Measurements from ENCODE around the gene MORC1. TPM values are rescaled to one million over a fixed set of nuclear protein-coding genes. Genes with fewer than 3 reads are reported as not detected.

Gene MORC1
- total RNA-seq, 2 experiments from 2014 or later = not detected

DNA sequence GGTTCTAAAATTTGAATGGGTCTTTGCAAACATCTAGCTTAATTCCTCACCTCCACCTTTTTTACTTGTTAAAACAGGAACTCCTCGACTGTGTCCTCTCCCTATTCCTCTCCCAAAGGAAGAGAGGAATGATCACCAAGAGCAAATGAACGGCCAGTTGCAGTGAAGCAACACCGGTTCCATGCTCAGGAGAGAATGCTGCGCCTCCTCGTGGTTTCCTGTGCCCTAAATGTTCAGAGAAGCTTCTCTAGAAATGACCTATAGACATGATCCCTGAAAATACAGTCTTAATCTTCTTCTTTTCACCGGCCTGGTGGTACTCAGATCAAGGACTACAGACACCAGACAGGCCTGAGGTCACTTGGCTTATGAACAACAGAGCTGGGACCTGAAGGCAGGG lies 99.1 kb downstream of the MORC1 start:
- Mint-ChIP-seq H3K4me1 (ENCODE audit: low read depth) (no peaks in the 10 kb centered on the region), H3K27ac (no peak overlapping the region), H3K4me3 (no peak overlapping the region), H3K27me3 (ENCODE audit: low read depth) (no peaks in the 10 kb centered on the region), H3K36me3 (ENCODE audit: low read depth) (no peaks in the 10 kb centered on the region), H3K9me3 (no peaks in the 10 kb centered on the region)
- DNase-seq = no peak
- CTCF ChIA-PET = interaction anchor here (0.6 to 1.1 kb wide), 2 partner anchors 42 to 54 kb away, joined by 3 read pairs; no protein-coding TSS in a partner anchor
- intact Hi-C loops (cut with micrococcal nuclease) = no loop called here

DNA sequence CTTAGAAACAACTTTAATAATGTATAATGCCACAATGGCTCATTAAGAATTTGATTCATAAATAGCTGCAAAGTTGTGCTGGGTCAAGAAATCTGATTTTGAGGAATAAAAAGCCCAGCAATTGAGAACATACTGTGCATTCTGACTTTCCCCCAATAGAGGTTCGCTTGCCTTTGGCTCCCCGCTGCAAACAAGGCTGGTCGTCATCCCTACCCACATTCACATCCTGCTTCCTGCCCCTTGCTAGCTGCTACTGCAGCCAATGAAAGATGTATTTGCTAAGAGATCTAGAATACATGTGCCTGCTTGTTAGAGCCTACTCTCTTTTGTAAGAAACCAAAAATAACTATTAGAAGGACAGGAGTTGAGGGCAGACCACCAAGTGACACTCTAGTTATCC lies 112.5 kb downstream of the MORC1 start:
- CTCF ChIA-PET = interaction anchor here (0.8 kb wide), 1 partner anchor 18 kb away, joined by 3 read pairs; no protein-coding TSS in a partner anchor
- no peak overlapping the region for H3K4me3 Mint-ChIP-seq
- intact Hi-C loops (cut with micrococcal nuclease) = no loop called here
- H3K9me3 Mint-ChIP-seq = no peaks in the 10 kb centered on the region
- H3K27ac Mint-ChIP-seq = no peak overlapping the region
- H3K4me1 Mint-ChIP-seq (ENCODE audit: low read depth) = no peaks in the 10 kb centered on the region
- no peaks in the 10 kb centered on the region for H3K27me3 Mint-ChIP-seq (ENCODE audit: low read depth)
- no peaks in the 10 kb centered on the region for H3K36me3 Mint-ChIP-seq (ENCODE audit: low read depth)
- no peak for DNase-seq

DNA sequence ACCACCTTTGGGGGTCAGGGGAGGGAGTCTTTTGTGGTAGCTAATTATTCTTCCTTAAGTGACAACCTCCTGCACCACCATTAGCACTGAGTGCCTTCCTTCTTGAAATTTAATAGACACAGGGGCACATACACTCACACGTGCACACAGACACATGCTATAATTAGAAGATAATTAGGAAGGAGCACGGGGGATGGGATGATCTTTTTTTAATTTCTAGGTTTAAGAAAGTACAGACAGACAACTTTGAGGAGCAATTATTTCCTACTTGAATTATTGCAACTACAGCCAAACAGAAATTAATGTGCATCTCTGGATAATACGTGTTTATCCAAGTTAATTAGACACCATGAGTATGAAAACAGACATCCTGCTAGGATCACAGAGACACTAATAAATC lies 119.5 kb downstream of the MORC1 start:
- Mint-ChIP-seq H3K27me3 (ENCODE audit: low read depth) (peaks cover 4% of the 10 kb centered on the region), H3K9me3 (no peaks in the 10 kb centered on the region), H3K4me3 (no peak overlapping the region), H3K4me1 (ENCODE audit: low read depth) (no peaks in the 10 kb centered on the region), H3K27ac (no peak overlapping the region), H3K36me3 (ENCODE audit: low read depth) (no peaks in the 10 kb centered on the region)
- DNase-seq = no peak
- intact Hi-C loops (cut with micrococcal nuclease) = no loop called here
- CTCF ChIA-PET = interaction anchor here (1.0 kb wide), 1 partner anchor 25 kb away, joined by 4 read pairs; no protein-coding TSS in a partner anchor

DNA sequence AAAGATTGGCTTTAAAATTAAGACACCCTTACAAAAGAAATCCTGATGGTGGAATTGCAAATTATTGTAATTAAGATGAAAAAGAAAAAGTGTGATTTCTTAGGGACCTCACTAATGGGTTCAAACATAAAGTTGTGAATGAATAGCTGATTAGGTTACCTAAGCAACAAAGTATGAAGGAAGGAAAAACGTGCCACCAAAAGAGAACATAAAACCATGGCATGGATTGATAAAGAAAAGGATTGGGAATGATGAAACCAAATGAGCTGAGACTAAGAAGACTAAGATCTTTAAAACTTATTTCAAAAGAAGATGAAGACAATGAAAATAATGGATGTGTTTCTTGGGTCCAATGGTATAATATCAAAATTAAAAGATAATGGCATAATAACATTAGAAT lies 132.1 kb downstream of the MORC1 start:
- Mint-ChIP-seq H3K27ac (no peak overlapping the region), H3K27me3 (ENCODE audit: low read depth) (peaks cover 14% of the 10 kb centered on the region), H3K4me3 (no peak overlapping the region), H3K36me3 (ENCODE audit: low read depth) (no peaks in the 10 kb centered on the region), H3K4me1 (ENCODE audit: low read depth) (no peaks in the 10 kb centered on the region), H3K9me3 (peaks cover 3% of the 10 kb centered on the region)
- intact Hi-C loops (cut with micrococcal nuclease) = no loop called here
- CTCF ChIA-PET = no interaction called here
- DNase-seq = no peak

DNA sequence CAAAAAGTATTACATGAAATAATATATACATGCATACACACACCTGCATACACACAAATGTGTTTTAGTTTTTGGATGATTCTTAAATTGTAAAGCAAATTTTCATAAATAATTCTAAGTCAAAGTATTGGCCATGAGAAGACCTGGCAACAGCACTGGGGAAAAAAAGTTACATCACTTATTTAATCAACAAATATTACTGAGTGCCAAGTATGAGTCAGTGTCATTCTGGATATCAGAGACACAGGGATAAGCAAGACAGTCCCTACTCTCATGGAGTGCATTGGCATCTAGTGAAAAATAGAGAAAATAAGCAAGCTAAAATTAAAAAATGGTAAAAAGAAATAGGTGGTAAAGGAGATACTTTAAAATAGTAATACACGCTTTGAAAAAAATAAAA lies 134.9 kb downstream of the MORC1 start:
- intact Hi-C loops (cut with micrococcal nuclease) = no loop called here
- no peak for DNase-seq
- CTCF ChIA-PET = interaction anchor here (0.6 kb wide), 1 partner anchor 320 kb away, joined by 4 read pairs; no protein-coding TSS in a partner anchor
- Mint-ChIP-seq H3K9me3 (no peaks in the 10 kb centered on the region), H3K36me3 (ENCODE audit: low read depth) (no peaks in the 10 kb centered on the region), H3K4me3 (no peak overlapping the region), H3K27me3 (ENCODE audit: low read depth) (peaks cover 14% of the 10 kb centered on the region), H3K27ac (no peak overlapping the region), H3K4me1 (ENCODE audit: low read depth) (no peaks in the 10 kb centered on the region)

DNA sequence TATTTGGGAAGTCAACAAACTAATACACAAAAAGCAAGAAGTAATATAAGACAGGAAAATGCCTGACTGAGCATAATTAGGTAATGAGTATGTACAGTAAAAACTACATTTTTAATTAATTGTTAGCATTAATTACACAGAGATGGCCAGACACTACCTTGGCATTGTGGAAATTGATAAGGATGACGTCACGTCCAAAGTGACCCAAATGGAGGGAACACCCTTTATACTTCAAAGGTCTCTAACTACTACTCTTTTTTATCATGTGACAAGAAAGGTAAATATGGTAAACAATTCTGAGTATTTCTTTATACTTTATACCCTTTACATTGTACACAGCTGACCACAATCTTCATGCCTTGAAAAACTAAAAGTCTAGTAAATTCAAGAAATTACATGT lies 141.9 kb downstream of the MORC1 start:
- H3K4me3 Mint-ChIP-seq = no peak overlapping the region
- peaks cover 2% of the 10 kb centered on the region for H3K27me3 Mint-ChIP-seq (ENCODE audit: low read depth)
- no peaks in the 10 kb centered on the region for H3K9me3 Mint-ChIP-seq
- no peak for DNase-seq
- H3K27ac Mint-ChIP-seq = no peak overlapping the region
- CTCF ChIA-PET = no interaction called here
- peaks cover 3% of the 10 kb centered on the region for H3K4me1 Mint-ChIP-seq (ENCODE audit: low read depth)
- H3K36me3 Mint-ChIP-seq (ENCODE audit: low read depth) = no peaks in the 10 kb centered on the region
- intact Hi-C loops (cut with micrococcal nuclease) = no loop called here

DNA sequence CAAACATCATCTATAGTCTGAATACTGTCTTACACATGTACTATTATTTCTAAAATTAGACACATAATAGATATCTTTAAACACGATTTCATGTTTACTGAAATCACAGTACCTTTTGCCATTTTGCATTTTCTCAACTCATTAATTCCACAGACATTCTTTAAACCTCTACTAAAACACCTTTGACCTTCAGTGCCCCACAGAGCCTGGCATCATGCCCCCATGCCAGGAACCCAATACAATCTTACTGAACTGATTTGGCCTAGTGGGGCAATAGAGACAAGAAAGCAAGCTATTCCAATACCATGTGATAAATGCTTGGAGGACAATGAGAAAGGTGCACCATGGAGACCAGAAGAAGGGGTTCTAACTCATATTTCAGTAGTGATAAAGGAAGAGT lies 144.9 kb downstream of the MORC1 start:
- peaks cover 2% of the 10 kb centered on the region for H3K27me3 Mint-ChIP-seq (ENCODE audit: low read depth)
- no peaks in the 10 kb centered on the region for H3K36me3 Mint-ChIP-seq (ENCODE audit: low read depth)
- CTCF ChIA-PET = no interaction called here
- H3K27ac Mint-ChIP-seq = no peak overlapping the region
- H3K4me1 Mint-ChIP-seq (ENCODE audit: low read depth) = peaks cover 3% of the 10 kb centered on the region
- DNase-seq = no peak
- intact Hi-C loops (cut with micrococcal nuclease) = no loop called here
- no peak overlapping the region for H3K4me3 Mint-ChIP-seq
- H3K9me3 Mint-ChIP-seq = no peaks in the 10 kb centered on the region

DNA sequence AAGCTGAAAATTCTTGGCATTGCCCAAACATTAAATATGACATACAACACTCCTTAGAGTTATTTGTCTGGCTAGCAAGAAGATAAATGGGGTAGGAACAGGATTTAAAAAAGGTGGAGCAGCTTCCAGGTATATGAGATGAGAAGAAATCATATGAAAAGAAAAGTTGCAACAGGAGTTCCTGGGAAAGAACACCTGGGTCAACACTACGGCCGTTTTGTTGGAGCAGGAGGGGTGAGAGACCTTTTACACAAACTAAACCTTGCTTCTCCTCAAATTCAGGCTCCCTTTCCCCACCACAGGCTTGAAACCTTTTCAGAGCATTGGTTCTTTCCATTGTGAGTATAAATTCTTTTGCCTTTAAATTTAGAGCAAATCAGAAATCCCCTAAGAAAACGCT lies 145.5 kb downstream of the MORC1 start:
- no peak for DNase-seq
- CTCF ChIA-PET = no interaction called here
- H3K4me3 Mint-ChIP-seq = no peak overlapping the region
- peaks cover 3% of the 10 kb centered on the region for H3K4me1 Mint-ChIP-seq (ENCODE audit: low read depth)
- H3K27me3 Mint-ChIP-seq (ENCODE audit: low read depth) = peaks cover 2% of the 10 kb centered on the region
- no peaks in the 10 kb centered on the region for H3K9me3 Mint-ChIP-seq
- intact Hi-C loops (cut with micrococcal nuclease) = no loop called here
- H3K27ac Mint-ChIP-seq = no peak overlapping the region
- no peaks in the 10 kb centered on the region for H3K36me3 Mint-ChIP-seq (ENCODE audit: low read depth)

DNA sequence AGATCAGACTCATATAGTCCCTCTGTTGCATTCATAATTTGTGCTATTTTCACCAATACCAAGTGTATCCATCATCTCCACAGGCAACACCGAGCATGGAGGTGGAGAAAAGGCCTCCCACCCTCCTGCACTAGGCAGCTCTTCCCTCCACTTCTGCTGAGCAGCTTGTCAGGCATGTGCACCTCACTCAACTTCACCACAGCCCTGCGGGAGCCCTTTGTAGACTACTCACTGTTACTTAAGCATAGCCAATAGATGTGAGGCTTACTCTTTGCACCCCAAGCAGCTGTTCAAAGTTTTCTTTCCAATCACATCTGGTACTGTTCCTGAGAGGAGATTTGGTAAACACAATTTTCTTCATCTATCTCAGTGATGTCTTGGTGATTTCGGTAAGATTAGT lies 147.4 kb downstream of the MORC1 start:
- Mint-ChIP-seq H3K36me3 (ENCODE audit: low read depth) (no peaks in the 10 kb centered on the region), H3K27ac (no peak overlapping the region), H3K4me1 (ENCODE audit: low read depth) (peaks cover 3% of the 10 kb centered on the region), H3K27me3 (ENCODE audit: low read depth) (peaks cover 2% of the 10 kb centered on the region), H3K9me3 (no peaks in the 10 kb centered on the region), H3K4me3 (no peak overlapping the region)
- intact Hi-C loops (cut with micrococcal nuclease) = no loop called here
- CTCF ChIA-PET = interaction anchor here (1.6 kb wide), 1 partner anchor 54 kb away, joined by 5 read pairs; no protein-coding TSS in a partner anchor
- no peak for DNase-seq

DNA sequence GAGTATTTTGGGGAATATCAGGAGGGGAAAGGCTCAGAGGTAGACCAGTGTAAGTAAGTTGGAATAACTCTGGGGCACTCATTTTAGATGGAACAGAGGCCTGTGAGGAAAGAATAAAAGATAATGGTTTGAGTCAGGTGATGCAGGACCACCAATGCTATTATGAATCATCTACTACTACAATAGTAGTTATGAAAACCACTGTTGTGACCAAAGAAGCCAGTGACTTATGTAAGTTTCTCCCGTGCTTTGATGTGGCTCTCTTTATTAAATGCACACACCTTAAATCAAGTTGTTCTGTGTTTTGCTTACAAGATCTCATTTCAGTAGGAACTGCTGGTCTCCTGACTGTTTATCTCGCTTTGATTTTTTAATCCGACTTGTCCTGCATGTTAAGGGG lies 151.2 kb downstream of the MORC1 start:
- H3K27me3 Mint-ChIP-seq (ENCODE audit: low read depth) = peaks cover 2% of the 10 kb centered on the region
- no peaks in the 10 kb centered on the region for H3K9me3 Mint-ChIP-seq
- DNase-seq = no peak
- CTCF ChIA-PET = no interaction called here
- H3K4me1 Mint-ChIP-seq (ENCODE audit: low read depth) = peaks cover 6% of the 10 kb centered on the region
- H3K27ac Mint-ChIP-seq = no peak overlapping the region
- intact Hi-C loops (cut with micrococcal nuclease) = no loop called here
- H3K36me3 Mint-ChIP-seq (ENCODE audit: low read depth) = no peaks in the 10 kb centered on the region
- no peak overlapping the region for H3K4me3 Mint-ChIP-seq

DNA sequence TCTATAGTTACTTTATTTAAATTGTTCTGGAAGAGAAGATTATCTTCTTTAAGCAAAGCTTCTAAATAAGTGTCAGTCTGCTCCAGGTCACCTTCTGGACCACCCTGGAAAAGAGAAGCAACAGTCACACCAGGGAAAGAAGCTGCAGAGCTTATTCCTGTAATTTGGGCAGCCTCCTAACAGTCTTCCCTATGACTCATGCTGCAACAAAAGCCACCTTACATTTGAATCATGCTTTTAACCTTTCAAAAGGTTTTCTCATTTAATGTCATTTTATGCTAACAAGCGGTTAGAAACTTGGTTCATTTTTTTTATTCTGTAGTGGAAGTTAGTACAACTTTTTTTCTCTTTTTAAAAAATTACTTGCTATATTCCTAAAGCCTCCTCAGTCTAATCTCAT lies 158.9 kb downstream of the MORC1 start:
- Mint-ChIP-seq H3K27me3 (ENCODE audit: low read depth) (peaks cover 7% of the 10 kb centered on the region), H3K9me3 (no peaks in the 10 kb centered on the region), H3K27ac (no peak overlapping the region), H3K4me3 (no peak overlapping the region), H3K4me1 (ENCODE audit: low read depth) (peaks cover 3% of the 10 kb centered on the region), H3K36me3 (ENCODE audit: low read depth) (no peaks in the 10 kb centered on the region)
- CTCF ChIA-PET = interaction anchor here (1.2 kb wide), 1 partner anchor 122 kb away, joined by 5 read pairs; no protein-coding TSS in a partner anchor
- intact Hi-C loops (cut with micrococcal nuclease) = no loop called here
- DNase-seq = no peak

DNA sequence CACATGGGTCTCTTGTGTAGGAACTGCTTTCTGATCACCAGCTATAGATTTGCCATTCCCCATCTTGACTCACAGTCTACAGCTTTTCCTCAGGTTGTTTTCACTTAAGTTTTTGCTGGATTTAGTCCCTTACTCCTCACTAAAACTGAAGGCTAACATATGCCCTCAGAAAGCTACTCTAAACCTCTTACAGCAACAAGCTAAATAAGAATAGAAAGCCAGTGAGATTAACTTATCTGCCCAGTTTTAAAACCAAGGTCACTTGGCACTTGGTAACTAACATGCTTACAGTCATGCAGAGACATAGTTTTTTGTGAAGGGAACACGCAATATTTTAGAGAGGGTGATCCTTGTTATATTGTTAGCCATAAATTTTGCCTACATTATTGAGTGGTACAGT lies 164.2 kb downstream of the MORC1 start, which contains the start of gene GUCA1C:
GUCA1C (minus strand) TSS at position 180 of the 400 bp plus-strand sequence; CDS start at position 63, 117 bp downstream.
- no peaks in the 10 kb centered on the region for H3K36me3 Mint-ChIP-seq (ENCODE audit: low read depth)
- CTCF ChIA-PET = no interaction called here
- no peak within 1 kb of the TSS for H3K4me3 Mint-ChIP-seq

DNA sequence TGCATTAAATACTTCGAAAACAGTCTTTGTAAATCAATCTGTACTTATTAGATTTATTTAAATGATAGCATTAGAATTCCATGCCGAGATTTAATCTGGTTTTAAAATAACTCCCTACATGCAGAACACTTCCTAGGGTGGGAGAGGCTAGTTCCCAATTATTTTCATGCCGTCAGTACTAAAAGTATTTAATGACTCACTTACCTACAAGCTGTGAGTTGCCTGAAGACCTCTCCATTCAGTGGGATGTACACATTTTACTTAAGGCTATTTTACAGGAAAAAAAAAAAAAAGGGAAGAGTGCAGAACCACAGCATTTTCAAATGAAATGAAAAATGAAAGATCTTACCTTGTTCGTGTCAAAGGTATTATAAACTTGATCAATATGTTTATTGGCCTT lies 164.7 kb downstream of the MORC1 start:
- Mint-ChIP-seq H3K36me3 (ENCODE audit: low read depth) (no peaks in the 10 kb centered on the region), H3K9me3 (no peaks in the 10 kb centered on the region), H3K27ac (no peak overlapping the region), H3K4me1 (ENCODE audit: low read depth) (no peaks in the 10 kb centered on the region), H3K27me3 (ENCODE audit: low read depth) (peaks cover 6% of the 10 kb centered on the region), H3K4me3 (no peak overlapping the region)
- CTCF ChIA-PET = no interaction called here
- intact Hi-C loops (cut with micrococcal nuclease) = no loop called here
- no peak for DNase-seq

More for the DNA sequence above, 164.2 kb downstream of the MORC1 start, which contains the start of gene GUCA1C:
- DNase-seq = no peak
- no peaks in the 10 kb centered on the region for H3K9me3 Mint-ChIP-seq
- H3K27me3 Mint-ChIP-seq (ENCODE audit: low read depth) = peaks cover 8% of the 10 kb centered on the region
- H3K27ac Mint-ChIP-seq = no peak within 1 kb of the TSS
- no peaks in the 10 kb centered on the region for H3K4me1 Mint-ChIP-seq (ENCODE audit: low read depth)
- intact Hi-C loops (cut with micrococcal nuclease) = no loop called here

All from activated naive CD4-positive, alpha-beta T cell treated with anti-CD3 and anti-CD28 coated beads for 36 hours (primary cell).